ENCODE results near the gene KANK2. TPM values are rescaled to one million over a fixed set of nuclear protein-coding genes. Genes with fewer than 3 reads are reported as not detected.

Gene KANK2
- total and polyA plus RNA-seq, 10 of the 15 experiments (the other 5 are each of a cell fraction or from before 2014, with no cell fraction given) = 4.9 to 33.0 (median 21.0) TPM

DNA sequence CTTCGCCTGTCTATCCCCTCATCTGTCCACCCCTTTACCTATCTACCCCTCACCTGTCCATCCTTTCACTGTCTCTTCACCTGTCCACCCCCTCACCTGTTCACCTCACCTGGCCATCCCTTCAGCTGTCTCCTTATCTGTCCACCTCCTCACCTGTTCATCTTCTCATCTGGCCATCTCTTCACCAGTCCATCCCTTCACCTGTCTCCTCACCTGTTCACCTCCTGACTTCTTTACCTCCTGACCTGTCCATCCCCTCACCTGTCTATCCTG is 13.2 kb upstream of the KANK2 start:
- intact Hi-C loops (cut with micrococcal nuclease; ENCODE audit: unreplicated experiment) (no loop called here), in situ Hi-C loops (cut with MboI) (no loop called here)
- Histone ChIP-seq H3K36me3 (ENCODE audit: control insufficient read depth in 2 of 2, insufficient read depth in 2 of 2, low read length in 1 of 2) (no peaks in the 10 kb centered on the region), H3K27ac (ENCODE audit: control insufficient read depth, insufficient read depth) (no peak overlapping the region), H3K9ac (ENCODE audit: control insufficient read depth, insufficient read depth, low read length) (no peak overlapping the region), H3K9me3 (replicated peaks; ENCODE audit: control insufficient read depth, insufficient read depth, low read length) (no peaks in the 10 kb centered on the region; the same call in 2 of the 3 replicates), H2AFZ (ENCODE audit: control insufficient read depth, low read depth, low read length) (no peak overlapping the region), H3K4me2 (ENCODE audit: control insufficient read depth, insufficient read depth) (no peak overlapping the region), H3K27me3 (replicated peaks in 1 of 2; ENCODE audit: control insufficient read depth in 2 of 2, insufficient read depth in 2 of 2, low read length in 1 of 2) (no peaks in the 10 kb centered on the region), H3K79me2 (ENCODE audit: control insufficient read depth, insufficient read depth, low read length) (no peaks in the 10 kb centered on the region), H3K4me1 (ENCODE audit: control insufficient read depth, insufficient read depth, low read length) (peaks cover 3% of the 10 kb centered on the region), H4K20me1 (ENCODE audit: control insufficient read depth, insufficient read depth) (no peaks in the 10 kb centered on the region), H3K4me3 (no peak overlapping the region)
- DNase-seq (ENCODE audit: low read depth, low spot score) = no peak
- ChIA-PET SMC1A (ENCODE audit: uncharacterized antibody, unreplicated experiment) (no interaction called here), POLR2A (no interaction called here), RAD21 (ENCODE audit: unreplicated experiment) (no interaction called here), CTCF (no interaction called here)
- WGBS (ENCODE audit: insufficient coverage, insufficient replicate concordance, low lambda C conversion rate, missing lambda C conversion rate) = 56% methylated on average over 1 of the region's 1 CpG
- FAIRE-seq = no peak
- no TSS peak for BruUV-seq (replicated peaks)
- no peak for TF ChIP-seq EGR1 (IDR thresholded peaks at IDR 0.05; ENCODE audit: borderline replicate concordance in 1 of 2, low read depth in 2 of 2, low read length in 2 of 2)
- TF ChIP-seq TARDBP (IDR thresholded peaks at IDR 0.05; ENCODE audit: borderline replicate concordance) = no peak
- TF ChIP-seq LARP7 (IDR thresholded peaks at IDR 0.05) = no peak
- no peak for TF ChIP-seq SP1 (IDR thresholded peaks at IDR 0.05; ENCODE audit: low read depth, low read length)
- no peak for TF ChIP-seq CUX1 (IDR thresholded peaks at IDR 0.05; ENCODE audit: insufficient replicate concordance, low read depth, low read length)
- no peak for ATAC-seq

Measured in GM12878 (cell line).